Upper lobe of left lung (tissue), 6 donors: ENCODE measurements around the gene IRF4. TPM values are rescaled to one million over a fixed set of nuclear protein-coding genes. Genes with fewer than 3 reads are reported as not detected.
A peak's percentile ranks its signal among the peaks of the same experiment; 100 is the strongest.

Experiments used
- ATAC-seq, 2 donors: fragments of 200-7000 bp; cut with Tn5 transposase; one replicate each; pipeline ENCODE4 v1.9.1; 2022; ENCODE audit warnings: mild to moderate bottlenecking in 2 of 2, moderate library complexity in 2 of 2; ENCODE audit not compliant: low FRiP score in 2 of 2
- DNase-seq, 2 donors: peaks; one replicate each; pipeline ENCODE4 v3.0.0-alpha.2; 2019 to 2020
- H3K27ac ChIP-seq, 4 donors: fragments of 200-600 bp; sonication (generic); one replicate each; pipeline ENCODE4 v1.5.1; 2016 to 2019
- H3K27me3 ChIP-seq, 4 donors: fragments of 200-600 bp; sonication (generic); one replicate each; pipeline ENCODE4 v1.5.1; 2017 to 2019
- H3K36me3 ChIP-seq, 4 donors: fragments of 200-600 bp; sonication (generic); one replicate each; pipeline ENCODE4 v1.5.1; 2016 to 2019
- H3K4me1 ChIP-seq, 4 donors: fragments of 200-600 bp; sonication (generic); one replicate each; pipeline ENCODE4 v1.5.1; 2018 to 2019
- H3K4me3 ChIP-seq, 4 donors: fragments of 200-600 bp; sonication (generic); one replicate each; pipeline ENCODE4 v1.5.1; 2017 to 2019; ENCODE audit warnings: mild to moderate bottlenecking in 2 of 4, moderate library complexity in 1 of 4
- H3K9me3 ChIP-seq, 4 donors: fragments of 200-600 bp; sonication (generic); one replicate each; pipeline ENCODE4 v1.5.1; 2018 to 2019
- EP300 ChIP-seq, 4 donors: sonication (generic); formaldehyde crosslinking; IDR thresholded peaks; one replicate each; pipeline ENCODE4 v1.5.1; 2017; ENCODE audit warnings: antibody characterized with exemption in 4 of 4, control low read depth in 2 of 4
- POLR2A ChIP-seq, 4 donors: fragments of 450-650 bp; IDR thresholded peaks; one replicate each; pipeline ENCODE4 v1.5.1; 2016 to 2017; ENCODE audit warnings: antibody characterized with exemption in 4 of 4, mild to moderate bottlenecking in 2 of 4
- POLR2AphosphoS5 ChIP-seq, 2 donors: sonication (generic); formaldehyde crosslinking; IDR thresholded peaks; one replicate each; pipeline ENCODE4 v1.5.1; 2017; ENCODE audit warnings: antibody characterized with exemption in 2 of 2
- WGBS, 2 donors: methylation state at CpG; one replicate each; pipeline ENCODE4 v1.1.5; 2017 to 2018; 5-methylcytosine and 5-hydroxymethylcytosine counted together
- total RNA-seq, 6 donors: library from RNA; depleted of rRNA in 4 of 6; stranded (reverse); fragments of >200 nt in 4 of 6; gene quantifications; one replicate each; pipeline versions ENCODE4 v1.1.0 to v1.2.1, GENCODE V29; 2016 to 2021
- TF ChIP-seq, protein P1 (sequence below), 6 experiments: fragments of 450-650 bp in 4 of 6; fragments of 200-600 bp in 2 of 6; sonication (generic) in 2 of 6; IDR thresholded peaks; one replicate each; pipeline ENCODE4 v1.5.1; 2016 to 2019; ENCODE audit warnings: antibody characterized with exemption in 6 of 6
- donor health status: DM: no; HTN: no; CAD: no; lungs with moderate emphysema.
- donor health status: DM: no; HTN: yes; CAD: no; lungs with severe emphysema.

IRF4 gene
- total RNA-seq, 6 donors from 2014 or later = 1.6 to 10.5 (median 5.9) TPM

DNA sequence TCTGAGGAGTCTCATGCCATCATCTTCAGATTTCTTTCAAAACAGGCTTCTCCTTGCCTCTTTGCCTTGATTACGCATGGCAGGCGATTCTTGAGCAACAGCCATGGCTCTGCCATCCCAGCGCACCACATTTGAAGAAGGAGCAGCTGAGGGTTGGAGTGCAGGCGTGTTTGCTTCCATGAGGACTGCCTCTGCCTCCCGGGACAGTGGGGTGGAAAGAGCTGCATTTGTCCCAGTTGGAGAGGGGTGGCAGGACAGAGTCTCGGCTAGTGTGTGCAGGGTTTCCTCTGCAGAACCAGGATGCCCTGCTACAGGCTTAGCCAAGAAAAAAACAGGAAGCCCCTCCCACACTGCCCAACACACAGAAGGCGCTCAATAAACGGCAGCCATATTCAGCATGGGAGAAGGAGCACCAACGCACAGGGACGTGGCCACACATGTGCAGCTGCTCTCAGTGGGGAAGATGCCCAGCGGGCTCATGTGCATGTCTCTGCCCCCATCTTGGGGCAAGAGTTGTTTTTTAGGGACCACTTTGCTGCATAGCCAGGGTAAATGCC lies 36.6 kb downstream of the IRF4 start:
- ATAC-seq = no peak
- no peak for DNase-seq
- Histone ChIP-seq H3K9me3 (no peaks in the 10 kb centered on the region), H3K27me3 (no peaks in the 10 kb centered on the region), H3K36me3 (no peaks in the 10 kb centered on the region), H3K4me1 (peaks cover 0 to 2% (median 0%) of the 10 kb centered on the region in 4 donors), H3K27ac (no peak overlapping the region), H3K4me3 (no peak overlapping the region)
- TF ChIP-seq POLR2A (IDR thresholded peaks at IDR 0.05) (no peak), EP300 (IDR thresholded peaks at IDR 0.05) (no peak), POLR2AphosphoS5 (IDR thresholded peaks at IDR 0.05) (no peak)
- TF ChIP-seq, protein P1, sequence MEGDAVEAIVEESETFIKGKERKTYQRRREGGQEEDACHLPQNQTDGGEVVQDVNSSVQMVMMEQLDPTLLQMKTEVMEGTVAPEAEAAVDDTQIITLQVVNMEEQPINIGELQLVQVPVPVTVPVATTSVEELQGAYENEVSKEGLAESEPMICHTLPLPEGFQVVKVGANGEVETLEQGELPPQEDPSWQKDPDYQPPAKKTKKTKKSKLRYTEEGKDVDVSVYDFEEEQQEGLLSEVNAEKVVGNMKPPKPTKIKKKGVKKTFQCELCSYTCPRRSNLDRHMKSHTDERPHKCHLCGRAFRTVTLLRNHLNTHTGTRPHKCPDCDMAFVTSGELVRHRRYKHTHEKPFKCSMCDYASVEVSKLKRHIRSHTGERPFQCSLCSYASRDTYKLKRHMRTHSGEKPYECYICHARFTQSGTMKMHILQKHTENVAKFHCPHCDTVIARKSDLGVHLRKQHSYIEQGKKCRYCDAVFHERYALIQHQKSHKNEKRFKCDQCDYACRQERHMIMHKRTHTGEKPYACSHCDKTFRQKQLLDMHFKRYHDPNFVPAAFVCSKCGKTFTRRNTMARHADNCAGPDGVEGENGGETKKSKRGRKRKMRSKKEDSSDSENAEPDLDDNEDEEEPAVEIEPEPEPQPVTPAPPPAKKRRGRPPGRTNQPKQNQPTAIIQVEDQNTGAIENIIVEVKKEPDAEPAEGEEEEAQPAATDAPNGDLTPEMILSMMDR (IDR thresholded peaks at IDR 0.05) = no peak
- WGBS, 2 donors = 76 to 77% methylated on average over 8 to 11 of the region's 11 CpGs

DNA sequence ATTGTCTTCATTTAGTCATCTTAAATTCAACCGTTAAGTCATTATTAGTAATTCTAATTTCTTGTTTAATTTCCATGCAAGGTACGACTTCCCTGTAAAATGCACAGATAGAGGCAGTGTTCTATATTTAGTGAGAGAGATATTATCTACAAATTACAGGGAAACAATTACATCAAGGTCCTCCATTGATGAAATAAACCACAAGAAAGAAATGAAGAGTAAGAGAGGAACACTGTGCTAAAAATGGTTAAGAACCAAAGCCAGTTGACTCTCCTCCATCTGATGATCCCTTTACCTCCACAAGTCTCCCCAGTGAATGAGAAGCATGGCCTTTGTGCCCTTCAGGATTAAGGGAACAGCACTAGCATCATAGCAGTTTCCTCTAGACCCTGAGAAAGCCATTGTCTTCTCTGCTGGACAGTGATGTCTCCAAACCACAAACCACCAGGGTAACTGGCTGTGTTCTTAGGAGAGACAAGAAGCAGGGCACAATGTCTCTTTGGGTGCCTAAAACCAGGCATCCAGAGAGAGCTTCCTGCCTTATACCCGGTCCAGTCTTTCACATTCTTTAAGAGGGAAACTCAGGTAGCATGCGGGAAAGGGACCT lies 38.1 kb downstream of the IRF4 start:
- DNase-seq (no peak), ATAC-seq (no peak)
- Histone ChIP-seq H3K4me1 (no peaks in the 10 kb centered on the region), H3K36me3 (no peaks in the 10 kb centered on the region), H3K27ac (no peak overlapping the region), H3K9me3 (no peaks in the 10 kb centered on the region), H3K27me3 (no peaks in the 10 kb centered on the region), H3K4me3 (no peak overlapping the region)
- WGBS, 2 donors = 67 to 74% methylated on average over 4 of the region's 4 CpGs
- TF ChIP-seq POLR2AphosphoS5 (IDR thresholded peaks at IDR 0.05) (no peak), EP300 (IDR thresholded peaks at IDR 0.05) (no peak), POLR2A (IDR thresholded peaks at IDR 0.05) (no peak)
- TF ChIP-seq, protein P1 (IDR thresholded peaks at IDR 0.05) = no peak

DNA sequence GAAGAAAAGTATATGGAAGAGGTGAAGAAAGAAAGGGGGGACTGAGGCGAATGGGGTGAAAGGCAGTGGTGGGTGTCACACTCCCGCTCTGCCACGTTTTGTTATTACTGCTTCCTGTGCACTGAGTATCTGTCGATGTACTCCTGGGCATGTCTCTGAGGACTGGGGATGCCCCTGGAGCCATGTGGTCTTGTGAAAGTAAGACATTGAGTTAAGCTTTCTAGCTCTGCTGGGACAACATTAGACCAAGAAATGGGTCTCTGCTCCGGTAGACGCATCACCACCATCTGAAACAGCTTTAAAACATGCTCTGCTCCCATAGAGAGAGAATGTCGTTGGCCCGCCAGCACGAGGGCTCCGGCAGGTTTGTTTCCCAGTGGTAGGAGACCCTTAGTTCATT lies 40.0 kb downstream of the IRF4 start:
- WGBS, 2 donors = 89 to 93% methylated on average over 8 to 10 of the region's 10 CpGs
- no peak overlapping the region for H3K4me3 ChIP-seq
- H3K36me3 ChIP-seq = no peaks in the 10 kb centered on the region
- no peak overlapping the region for H3K27ac ChIP-seq
- H3K27me3 ChIP-seq = no peaks in the 10 kb centered on the region
- ATAC-seq (no peak), DNase-seq (peak in 1 of 2 donors; percentile 11)
- no peaks in the 10 kb centered on the region for H3K4me1 ChIP-seq
- TF ChIP-seq POLR2A (IDR thresholded peaks at IDR 0.05) = no peak
- no peak for TF ChIP-seq POLR2AphosphoS5 (IDR thresholded peaks at IDR 0.05)
- TF ChIP-seq, protein P1 (IDR thresholded peaks at IDR 0.05) = no peak
- no peak for TF ChIP-seq EP300 (IDR thresholded peaks at IDR 0.05)
- H3K9me3 ChIP-seq = no peaks in the 10 kb centered on the region

DNA sequence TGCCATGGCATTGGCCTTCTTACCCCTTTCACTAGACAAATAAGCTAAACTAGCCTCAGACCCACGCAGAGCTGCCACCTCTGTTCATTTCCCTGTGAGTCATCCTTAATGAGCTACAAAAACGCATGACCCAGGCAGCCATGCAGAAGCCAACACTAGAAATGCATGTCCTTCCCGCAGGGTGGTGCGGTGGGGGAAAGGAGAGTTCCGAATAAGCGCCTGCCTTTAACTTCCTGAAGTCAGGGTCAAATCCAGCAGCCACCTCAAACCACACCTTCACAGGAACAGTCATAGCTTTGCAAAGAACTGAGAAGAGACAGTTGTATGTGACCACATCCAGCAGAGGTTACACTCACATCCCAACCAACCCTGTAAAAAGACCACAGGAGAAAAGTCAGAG lies 40.4 kb downstream of the IRF4 start:
- Histone ChIP-seq H3K27me3 (no peaks in the 10 kb centered on the region), H3K9me3 (no peaks in the 10 kb centered on the region), H3K27ac (no peak overlapping the region), H3K4me1 (no peaks in the 10 kb centered on the region), H3K36me3 (no peaks in the 10 kb centered on the region), H3K4me3 (no peak overlapping the region)
- WGBS, 2 donors = 71 to 91% methylated on average over 4 to 6 of the region's 6 CpGs
- TF ChIP-seq POLR2A (IDR thresholded peaks at IDR 0.05) (no peak), POLR2AphosphoS5 (IDR thresholded peaks at IDR 0.05) (no peak), EP300 (IDR thresholded peaks at IDR 0.05) (no peak)
- TF ChIP-seq, protein P1 (IDR thresholded peaks at IDR 0.05) = no peak
- ATAC-seq = no peak
- no peak for DNase-seq
